Activated naive CD4-positive, alpha-beta T cell (primary cell): ENCODE data around the gene LINGO3.
A peak's percentile ranks its signal among the peaks of the same experiment; 100 is the strongest.

Source experiments
- DNase-seq, 4 experiments: peaks; one replicate each; lab custom pipeline; 2025; lab: John Stamatoyannopoulos, UW

LINGO3 gene

DNA sequence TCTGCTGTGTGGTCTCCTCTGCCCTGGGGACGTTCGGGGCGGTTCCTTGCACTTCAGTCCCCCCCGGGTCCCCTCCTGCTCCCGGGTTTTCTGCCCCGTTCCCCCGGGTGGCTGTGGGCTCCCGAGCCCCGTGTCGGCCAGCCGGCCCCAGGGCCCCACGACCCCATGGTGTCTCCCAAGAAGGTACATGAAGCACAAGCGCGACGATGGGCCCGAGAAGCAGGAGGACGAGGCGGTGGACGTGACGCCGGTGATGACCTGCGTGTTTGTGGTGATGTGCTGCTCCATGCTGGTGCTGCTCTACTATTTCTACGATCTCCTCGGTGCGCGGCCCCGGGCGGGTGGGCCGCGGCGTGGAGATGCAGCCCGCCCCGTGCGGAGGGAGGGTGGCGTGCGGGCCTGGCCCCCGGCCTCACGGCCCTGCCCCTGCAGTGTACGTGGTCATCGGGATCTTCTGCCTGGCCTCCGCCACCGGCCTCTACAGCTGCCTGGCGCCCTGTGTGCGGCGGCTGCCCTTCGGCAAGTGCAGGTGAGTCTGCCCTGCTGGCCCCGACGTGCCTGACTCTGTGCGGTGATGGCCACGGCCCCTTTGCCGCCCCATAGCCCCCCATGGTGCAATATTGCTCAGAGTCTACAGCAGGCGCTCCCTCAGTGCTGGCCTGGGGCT, 31.8 kb upstream of the LINGO3 start:
- no peak for DNase-seq

DNA sequence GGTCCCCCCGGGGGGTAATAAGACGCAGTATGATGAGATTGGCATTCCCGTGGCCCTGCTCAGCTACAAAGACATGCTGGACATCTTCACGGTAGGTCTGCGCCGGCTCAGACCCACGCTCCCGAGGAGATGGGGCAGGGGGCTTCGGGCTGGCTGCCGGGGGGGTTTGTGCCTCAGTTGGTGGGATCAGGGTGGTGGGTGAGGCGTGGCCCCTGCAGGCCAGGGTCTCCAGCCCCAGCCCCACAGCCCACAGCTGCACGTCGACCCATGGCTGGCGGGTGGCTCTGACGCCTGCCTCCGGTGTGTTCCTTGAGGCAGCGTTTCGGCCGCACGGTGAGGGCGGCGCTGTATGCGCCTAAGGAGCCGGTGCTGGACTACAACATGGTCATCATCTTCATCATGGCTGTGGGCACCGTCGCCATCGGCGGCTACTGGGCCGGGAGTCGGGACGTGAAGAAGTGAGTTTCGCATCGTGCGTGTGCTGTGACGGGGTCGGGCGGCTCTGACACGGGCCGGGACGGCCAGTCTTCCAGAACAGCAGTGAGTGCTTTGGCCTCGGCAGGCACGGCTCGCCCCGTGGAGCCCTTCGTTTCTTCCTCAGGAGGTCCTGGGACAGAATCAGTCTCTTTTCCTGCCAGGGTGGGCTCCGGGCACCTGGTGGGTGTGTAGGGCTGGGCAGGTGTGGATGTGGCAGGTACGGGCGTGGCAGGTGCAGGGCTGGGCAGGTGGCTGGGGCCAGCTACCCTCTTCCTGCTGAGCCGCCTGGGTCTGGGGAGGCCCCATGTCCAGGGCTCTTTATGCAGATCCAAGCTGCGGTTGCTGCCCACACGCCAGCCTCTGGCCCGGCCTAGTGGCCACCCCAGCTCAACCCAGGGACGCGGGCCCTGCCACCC, 31.0 kb upstream of the LINGO3 start:
- DNase-seq = no peak

DNA sequence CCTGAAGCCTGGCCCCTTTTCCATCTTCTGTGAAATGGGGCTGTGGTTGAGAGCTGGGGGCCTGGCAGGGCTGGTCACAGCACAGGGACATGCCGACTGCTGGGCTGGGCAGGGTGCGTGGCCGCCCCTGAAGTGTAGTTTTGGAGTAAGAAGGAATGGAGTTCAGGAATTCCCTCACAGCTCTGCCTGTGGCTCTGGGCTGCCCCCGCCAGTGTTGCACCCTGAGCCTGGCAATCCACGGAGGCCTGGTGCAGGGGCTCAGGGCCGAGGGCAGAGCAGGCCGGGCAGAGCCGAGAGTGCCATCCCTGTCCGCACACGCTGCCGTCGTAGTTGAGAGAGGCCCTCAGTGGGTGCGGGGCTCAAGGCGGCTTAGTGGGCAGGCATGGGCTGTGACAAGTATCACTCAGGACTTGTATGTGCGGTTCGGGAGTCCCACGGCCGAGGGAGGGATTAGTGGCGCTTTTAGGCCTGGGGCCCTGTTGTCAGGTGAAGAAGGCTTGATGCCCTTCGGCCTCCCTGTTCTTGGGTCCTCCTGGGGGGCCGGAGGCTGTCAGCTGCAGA, 30.2 kb upstream of the LINGO3 start:
- DNase-seq = no peak

DNA sequence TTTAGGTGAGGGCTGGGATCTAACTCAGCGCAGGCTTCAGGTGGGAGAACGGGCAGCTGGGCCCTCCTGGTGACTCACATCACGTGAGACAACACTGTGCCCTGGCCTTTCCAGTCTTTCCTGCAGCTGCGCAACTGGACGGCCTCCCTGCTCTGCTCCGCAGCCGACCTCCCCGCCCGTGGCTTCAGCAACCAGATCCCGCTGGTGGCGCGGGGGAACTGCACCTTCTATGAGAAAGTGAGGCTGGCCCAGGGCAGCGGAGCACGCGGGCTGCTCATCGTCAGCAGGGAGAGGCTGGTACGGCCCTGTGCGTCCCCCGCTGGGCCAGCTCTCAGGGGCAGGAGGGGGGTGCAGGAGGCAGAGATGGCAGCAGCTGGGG, 29.4 kb upstream of the LINGO3 start:
- DNase-seq = no peak

DNA sequence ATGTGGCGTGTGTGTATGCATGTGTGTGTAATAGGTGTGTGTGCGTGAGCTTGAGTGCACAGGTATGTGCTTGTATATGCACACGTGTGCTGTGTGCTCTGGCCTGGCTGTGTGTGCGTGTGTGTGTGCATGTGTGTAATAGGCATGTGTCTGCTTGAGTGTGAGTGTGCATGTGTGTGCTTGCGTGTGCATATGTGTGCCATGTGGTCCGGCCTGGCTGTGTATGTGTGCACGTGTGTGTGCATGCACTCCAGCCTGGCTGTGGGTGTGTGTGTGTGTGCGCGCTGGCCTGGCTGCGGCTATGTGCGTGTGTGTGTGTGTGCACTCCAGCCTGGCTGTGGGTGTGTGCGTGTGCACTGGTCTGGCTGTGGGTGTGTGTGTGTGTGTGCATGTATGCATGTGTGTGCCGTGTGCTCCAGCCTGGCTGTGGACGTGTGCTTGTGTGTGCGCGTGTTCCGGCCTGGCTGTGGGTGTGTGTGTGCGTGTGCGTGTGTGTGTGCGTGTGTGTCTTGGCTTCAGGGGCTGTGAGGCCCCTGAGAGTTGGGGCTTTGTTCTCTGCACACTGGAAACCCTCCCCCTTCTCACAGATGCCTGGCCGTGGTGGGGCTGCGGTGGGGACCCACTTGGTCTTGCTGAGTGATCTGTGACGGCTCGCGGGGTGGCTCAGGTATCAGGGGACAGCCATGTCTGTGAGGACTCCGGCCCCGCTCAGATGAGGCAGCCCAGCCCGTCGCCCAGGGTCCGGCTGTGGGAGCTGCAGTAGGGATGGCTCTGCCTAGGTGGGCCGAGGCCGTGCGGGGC, 28.8 kb upstream of the LINGO3 start:
- no peak for DNase-seq

DNA sequence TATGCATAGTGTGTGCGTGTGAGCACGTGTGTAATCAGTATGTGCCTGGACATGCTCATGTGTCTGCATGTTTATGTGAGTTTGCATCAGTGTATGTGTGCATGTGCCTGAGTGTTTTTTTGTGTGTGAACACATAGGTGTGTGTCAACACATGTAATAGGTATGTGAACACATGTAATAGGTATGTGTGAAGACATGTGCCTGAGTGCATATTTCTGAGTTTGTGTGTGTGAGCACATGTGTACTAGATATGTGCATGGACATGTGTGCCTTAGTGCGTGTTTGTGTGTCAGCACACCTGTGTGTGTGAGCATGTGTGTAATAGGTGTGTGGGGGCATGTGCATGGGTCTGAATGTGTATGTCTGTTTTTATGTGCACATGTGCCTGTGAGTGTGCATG, 27.9 kb upstream of the LINGO3 start:
- no peak for DNase-seq

DNA sequence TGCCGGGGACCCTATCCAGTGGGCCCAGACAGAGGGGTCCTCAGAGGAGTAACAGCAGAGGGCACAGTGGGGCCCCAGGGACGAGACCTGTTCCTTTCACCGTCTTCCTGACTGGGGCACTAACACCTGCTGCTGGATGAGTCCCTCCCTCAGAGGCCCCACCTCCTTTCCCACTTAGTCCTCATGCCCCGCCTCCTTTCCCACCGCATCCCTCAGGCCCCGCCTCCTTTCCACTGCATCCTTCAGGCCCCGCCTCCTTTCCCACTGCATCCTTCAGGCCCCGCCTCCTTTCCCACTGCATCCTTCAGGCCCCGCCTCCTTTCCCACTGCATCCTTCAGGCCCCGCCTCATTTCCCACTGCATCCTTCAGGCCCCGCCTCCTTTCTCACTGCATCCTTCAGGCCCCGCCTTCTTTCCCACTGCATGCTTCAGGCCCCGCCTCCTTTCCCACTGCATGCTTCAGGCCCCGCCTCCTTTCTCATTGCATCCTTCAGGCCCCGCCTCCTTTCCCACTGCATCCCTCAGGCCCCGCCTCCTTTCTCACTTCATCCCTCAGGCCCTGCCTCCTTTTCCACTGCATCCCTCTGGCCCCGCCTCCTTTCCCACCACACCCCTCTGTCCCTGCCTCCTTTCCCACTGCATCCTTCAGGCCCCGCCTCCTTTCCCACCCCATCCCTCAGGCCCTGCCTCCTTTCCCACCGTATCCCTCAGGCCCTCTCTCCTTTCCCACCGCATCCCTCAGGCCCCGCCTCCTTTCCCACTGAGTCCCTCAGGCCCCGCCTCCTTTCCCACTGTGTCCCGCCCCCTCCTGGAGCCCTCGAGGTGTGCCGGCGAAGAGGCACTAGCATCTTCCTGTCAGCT, 27.3 kb upstream of the LINGO3 start:
- DNase-seq = no peak

DNA sequence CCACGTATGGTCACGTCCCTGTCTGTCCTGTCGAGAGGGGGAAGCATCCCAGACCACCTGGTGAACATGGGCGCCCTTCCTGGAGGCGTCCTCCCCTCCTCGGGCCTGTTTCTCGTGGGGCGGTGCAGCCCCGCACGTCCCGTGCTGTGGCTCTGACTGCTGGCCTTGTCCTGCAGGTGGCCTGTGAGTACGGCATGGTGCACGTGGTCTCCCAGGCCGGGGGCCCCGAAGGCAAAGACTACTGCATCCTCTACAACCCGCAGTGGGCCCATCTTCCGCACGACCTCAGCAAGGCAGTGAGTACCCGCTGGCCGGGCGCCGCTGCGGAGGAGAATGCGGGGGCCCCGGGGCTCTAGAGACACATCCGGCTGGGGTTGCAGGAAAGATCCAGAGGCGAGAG, 26.5 kb upstream of the LINGO3 start:
- no peak for DNase-seq

DNA sequence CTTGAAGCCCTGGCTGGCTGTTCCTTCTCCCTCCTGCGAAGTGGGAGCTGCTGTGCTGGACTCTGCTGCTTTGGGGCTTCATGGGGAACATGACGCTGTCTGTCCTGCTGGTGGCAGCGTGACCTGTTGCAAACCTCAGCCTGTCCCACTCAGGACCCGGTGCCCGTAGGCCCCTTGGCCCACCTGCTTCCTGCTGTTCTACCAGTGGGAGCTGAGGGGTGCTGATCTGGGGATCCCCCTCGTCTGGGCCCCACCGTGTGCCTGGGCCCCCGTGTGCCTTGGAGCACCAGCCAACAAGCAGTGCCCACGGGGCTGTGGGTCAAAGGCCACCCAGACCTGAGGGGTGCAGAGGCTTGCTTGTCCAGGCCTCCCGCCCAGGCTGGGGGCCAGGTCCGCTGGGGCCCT, 25.9 kb upstream of the LINGO3 start:
- no peak for DNase-seq

DNA sequence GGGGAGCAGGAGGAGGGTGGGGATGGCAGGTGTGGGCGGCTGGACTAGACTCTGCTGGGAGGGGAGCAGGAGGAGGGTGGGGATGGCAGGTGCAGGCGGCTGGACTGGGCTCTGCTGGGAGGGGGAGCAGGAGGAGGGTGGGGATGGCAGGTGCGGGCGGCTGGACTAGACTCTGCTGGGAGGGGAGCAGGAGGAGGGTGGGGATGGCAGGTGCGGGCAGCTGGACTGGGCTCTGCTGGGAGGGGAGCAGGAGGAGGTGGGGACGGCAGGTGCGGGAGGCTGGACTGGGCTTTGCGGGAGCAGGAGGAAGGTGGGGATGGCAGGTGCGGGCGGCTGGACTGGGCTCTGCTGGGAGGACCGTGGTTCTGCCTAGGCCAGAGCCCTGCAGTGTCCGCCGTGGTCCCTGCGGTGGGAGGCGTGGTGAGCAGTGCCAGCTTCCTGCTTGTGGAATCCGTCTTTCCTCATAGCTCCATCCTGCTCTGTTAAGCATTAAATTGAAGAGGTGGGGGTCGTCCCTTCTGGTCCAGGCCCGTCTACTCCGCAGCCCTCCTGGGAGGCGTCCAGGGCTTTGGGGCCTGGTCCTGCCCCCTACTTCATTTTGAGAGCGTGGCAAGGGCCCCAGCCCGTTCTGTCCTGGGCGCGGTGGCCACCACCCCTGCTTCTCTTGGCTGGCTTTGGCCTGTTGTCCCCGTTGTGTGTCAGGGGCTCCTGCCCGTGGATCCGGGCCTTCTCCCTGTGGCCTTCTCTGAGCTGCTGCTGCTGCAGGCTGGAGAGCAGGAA, 25.3 kb upstream of the LINGO3 start:
- no peak for DNase-seq

DNA sequence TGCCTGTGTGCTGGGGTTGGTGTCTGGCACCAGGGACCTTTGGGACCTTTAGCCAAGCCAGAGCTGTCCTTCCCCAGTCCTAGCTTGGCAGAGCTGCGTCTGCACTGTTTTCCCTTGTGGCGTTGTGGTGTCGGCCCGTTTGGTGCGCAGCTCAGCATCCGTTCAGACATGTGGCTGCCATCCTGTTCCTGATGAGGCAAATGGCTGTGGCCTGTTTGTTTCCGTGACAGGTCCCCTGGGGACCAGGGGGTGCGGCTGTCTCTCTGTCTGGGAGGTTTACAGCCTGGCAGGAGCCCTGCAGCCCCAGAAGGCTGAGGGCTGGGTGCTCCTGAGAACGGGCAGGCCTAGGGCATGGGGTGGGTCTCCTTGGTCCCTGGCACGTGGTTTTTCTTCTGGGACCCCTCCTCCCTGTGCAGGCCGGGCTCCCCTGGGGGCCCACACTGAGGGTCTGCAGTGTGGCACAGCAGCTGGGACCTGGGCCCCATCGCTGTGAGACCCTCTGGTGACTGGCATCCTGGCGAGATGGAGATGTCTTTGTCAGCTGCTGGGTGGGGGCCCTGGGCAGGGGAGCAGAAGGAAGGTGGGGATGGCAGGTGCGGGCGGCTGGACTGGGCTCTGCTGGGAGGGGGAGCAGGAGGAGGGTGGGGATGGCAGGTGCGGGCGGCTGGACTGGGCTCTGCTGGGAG, 24.5 kb upstream of the LINGO3 start:
- DNase-seq = peak in 2 of 4 experiments; percentile 29 to 47

DNA sequence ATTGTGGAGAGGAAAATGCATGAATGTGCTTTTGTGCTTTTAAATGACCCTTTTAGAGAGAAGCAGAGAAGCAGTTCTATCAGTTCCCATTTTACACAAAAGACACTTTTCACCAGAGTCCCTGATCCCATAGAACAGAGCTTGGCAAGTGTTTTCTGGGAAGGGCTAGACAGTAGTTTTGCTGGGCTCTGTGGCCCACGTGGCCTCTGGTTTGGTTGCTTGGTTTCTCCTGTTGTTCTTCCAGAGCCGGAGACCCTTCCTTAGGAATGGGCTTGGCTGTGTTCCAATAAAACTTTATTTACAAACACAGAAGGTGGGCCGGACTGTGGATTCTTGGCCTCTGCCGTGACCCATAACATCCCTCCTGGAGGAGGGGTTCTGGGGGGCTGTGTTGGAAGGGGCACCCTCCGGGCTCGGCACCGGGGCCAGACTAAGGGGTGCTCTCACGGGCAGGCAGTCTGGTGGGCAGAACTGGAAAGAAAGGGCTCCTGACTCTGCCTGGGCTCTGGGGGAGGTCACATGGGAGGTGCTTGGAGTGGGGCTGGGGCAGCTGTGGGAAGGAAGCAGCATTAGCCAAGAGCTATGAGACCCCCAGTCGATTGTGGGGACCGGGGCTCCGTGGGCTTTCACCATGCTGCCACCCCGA, 23.8 kb upstream of the LINGO3 start:
- DNase-seq = no peak

DNA sequence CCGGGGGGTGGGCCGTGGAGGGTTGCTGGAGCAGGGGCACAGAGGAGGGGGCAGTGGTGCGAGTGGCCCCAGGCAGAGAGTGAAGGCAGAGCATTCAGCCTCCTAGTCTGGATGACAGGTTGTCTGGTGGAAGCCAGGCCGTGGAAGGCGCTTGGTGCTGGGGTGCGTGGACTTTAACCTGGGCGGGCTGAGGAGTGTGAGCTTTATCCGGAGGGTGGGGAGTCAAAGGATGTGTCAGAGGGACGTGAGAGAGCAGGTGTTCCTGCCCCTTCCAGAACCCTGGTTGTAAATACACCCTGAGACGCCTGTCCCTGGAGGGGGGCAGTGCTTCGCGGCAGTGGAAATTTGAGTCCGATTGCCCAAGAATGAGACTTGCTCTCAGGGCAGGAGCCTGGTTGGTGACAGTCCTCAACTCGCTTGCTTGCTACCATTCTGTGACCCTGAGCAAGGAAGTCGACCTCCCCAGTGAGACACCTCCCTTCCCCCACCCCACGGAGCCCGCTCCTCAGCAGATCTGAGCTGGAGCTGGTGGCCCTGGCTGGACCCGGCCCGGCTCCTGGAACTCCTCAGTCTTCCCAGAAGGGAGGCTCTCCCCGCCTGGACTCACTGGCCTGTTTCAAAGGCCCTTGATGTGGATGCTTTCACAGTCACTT, 22.8 kb upstream of the LINGO3 start:
- DNase-seq = no peak

DNA sequence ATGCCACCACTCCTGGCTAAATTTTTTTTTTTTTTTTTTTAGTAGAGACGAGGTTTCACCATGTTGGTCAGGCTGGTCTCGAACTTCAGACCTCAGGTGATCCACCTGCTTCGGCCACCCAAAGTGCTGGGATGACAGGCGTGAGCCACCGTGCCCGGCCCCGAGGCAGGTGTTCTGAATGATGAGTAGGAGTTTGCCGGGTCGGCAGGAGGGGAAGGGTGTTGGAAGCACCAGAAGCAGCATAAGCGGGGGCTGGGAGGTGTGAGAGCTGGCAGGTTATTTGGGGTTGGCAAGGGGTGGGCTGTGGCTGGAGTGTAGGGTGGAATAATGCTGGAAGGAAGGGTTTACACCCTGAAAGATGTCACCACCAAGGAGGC, 22.3 kb upstream of the LINGO3 start:
- no peak for DNase-seq

DNA sequence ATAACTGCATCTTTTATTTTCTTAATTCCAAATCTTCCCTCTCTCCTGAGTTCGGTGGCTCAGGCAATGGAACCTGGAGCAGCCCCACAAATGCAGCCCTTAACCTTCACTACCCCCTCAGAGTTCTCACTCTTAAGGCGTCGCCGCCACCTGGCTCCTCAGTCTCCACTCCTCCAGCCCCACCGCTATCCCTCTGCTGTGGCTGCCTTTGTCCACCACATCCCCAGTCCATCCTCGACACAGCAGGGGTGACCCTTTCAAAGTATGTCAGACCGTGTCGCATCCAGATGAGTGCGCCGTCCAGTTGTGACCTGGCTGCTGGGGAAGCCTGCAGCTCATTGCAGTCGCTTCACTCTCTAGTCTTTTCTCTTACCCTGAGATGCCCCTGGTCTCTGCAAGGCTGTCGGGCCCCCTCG, 21.6 kb upstream of the LINGO3 start:
- no peak for DNase-seq

DNA sequence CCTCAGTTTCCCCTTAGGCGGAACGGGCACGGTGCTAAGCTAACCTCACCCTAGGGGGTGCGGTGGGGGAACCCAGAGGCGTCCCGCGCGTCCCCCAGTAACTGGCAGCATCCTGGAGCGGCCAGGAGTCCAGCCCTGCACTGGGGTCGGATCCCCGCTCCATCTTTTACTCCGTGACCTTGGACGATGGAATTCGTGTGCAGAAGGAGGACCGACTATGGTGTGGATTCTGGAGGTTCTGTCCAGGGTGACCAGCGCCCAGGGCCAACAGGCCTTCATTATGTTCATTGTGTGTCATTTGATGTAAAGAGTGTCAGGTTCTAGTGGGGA, 21.2 kb upstream of the LINGO3 start:
- DNase-seq = no peak

DNA sequence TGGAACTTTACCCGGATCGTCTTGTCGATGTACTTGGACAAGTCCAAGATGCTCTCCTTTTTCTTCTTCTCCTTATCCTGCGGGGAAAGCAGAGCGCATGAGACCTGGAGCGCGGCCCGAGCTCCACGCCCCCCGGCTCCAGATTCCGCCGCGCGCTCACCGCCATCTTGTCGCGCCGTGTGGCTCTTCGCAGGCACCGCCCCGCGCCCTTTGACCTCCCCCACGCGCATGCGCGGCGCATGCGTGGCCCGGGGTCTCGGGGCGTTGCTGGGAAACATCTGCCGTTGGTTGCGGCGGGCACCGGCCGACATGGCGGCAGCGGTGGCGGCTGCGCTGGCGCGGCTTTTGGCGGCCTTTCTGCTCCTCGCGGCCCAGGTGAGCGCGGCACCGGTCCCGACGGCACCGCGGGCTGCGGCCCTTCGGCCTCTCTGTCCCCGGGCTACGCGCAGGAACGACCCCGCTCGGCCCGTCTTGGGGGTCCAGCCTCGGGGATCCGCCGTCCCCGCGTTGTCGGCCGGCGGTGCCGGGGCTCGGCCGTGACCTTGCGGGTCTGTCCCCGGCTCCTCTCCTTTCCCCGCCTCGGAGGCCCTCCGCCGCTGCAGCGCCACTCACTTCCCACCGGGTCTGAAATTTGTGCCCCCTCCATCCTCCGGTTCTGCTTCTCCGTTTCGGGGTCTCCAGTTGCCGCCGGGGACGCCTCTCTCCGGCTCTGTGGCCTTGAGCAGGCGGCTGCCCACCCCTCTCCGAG, 20.6 kb upstream of the LINGO3 start, which contains the start of the genes LSM7 and SPPL2B:
TSS of gene LSM7 (minus strand) at position 186 of the 748 bp plus-strand sequence. CDS start at position 166, 20 bp downstream.
TSS of gene SPPL2B (plus strand) at position 284 of the 748 bp plus-strand sequence. CDS start at position 310, 26 bp downstream.
- peak; percentile 83 to 90 (median 88) for DNase-seq

DNA sequence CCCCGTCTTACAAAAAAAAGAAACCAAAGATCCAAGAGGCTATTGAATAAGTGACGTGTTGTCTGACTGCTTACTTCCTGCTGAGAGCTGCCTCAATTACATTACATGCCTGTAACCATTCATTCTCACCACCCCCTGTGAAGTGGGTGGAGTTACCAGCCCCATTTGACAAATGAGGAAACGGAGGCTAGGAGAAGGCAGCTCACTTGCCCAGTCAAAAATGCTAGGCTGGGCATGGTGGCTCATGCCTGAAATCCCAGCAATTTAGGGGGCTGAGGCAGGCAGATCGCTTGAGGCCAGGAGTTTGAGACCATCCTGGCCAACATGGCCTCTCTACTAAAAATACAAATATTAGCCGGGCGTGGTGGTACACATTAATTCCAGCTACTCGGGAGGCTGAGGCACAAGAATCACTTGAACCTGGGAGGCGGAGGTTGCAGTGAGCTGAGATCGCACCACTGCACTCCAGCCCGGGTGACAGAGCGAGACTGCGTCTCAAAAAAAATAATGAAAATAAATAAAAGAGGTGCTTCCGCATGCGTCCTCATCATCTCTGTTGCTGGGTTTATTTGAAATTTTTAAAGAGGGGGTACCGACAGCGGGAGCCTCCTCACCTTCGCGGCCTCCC, 19.9 kb upstream of the LINGO3 start:
- no peak for DNase-seq
